Adrenal gland (tissue), 12 donors: ENCODE measurements around the gene NR5A2. TPM values are rescaled to one million over a fixed set of nuclear protein-coding genes. Genes with fewer than 3 reads are reported as not detected.

ENCODE experiments used
- DNase-seq, 7 donors: peaks; one replicate each; pipeline ENCODE4 v3.0.0-alpha.2; 2019 to 2020
- H3K27ac ChIP-seq, 5 donors: fragments of 200-600 bp; sonication (generic) in 4 of 5; 1 replicate in 3 of 5; 2 replicates in 2 of 5; pipeline versions ENCODE4 v1.5.1 to v1.8.0; 2016 to 2020; ENCODE audit warnings: mild to moderate bottlenecking in 1 of 5
- H3K27me3 ChIP-seq: fragments of 200-600 bp; 2 replicates; pipeline ENCODE4 v1.8.0; 2021
- H3K36me3 ChIP-seq, 2 donors: fragments of 200-600 bp; replicated peaks in 1 of 2; 1 replicate in 1 of 2; 2 replicates in 1 of 2; pipeline versions ENCODE4 v1.5.1 to v1.8.0; 2018 to 2022
- H3K4me1 ChIP-seq, 2 donors: fragments of 200-600 bp; replicated peaks in 1 of 2; 1 replicate in 1 of 2; 2 replicates in 1 of 2; pipeline versions ENCODE4 v1.5.1 to v1.8.0; 2018 to 2021
- H3K4me3 ChIP-seq, 4 donors: fragments of 200-600 bp; sonication (generic) in 3 of 4; one replicate each; pipeline ENCODE4 v1.5.1; 2016 to 2018
- H3K9me3 ChIP-seq, 3 donors: fragments of 200-600 bp; sonication (generic) in 1 of 3; replicated peaks in 1 of 3; 1 replicate in 2 of 3; 2 replicates in 1 of 3; pipeline versions ENCODE4 v1.5.1 to v1.8.0; 2016 to 2021
- CTCF ChIP-seq, 6 experiments: fragments of 450-650 bp in 4 of 6; fragments of 200-600 bp in 2 of 6; sonication (generic) in 1 of 6; IDR thresholded peaks; 1 replicate in 5 of 6; 2 replicates in 1 of 6; pipeline versions ENCODE4 v1.5.1 to v1.8.0; 2016 to 2021; ENCODE audit warnings: antibody characterized with exemption in 6 of 6, mild to moderate bottlenecking in 2 of 6, moderate library complexity in 1 of 6
- POLR2A ChIP-seq, 2 donors: fragments of 450-650 bp; IDR thresholded peaks; one replicate each; pipeline ENCODE4 v1.6.1; 2017; ENCODE audit warnings: antibody characterized with exemption in 2 of 2, mild to moderate bottlenecking in 2 of 2, moderate library complexity in 1 of 2
- WGBS, 4 donors: extraction: QIAGEN DNeasy Blood & Tissue Kit in 2 of 4; methylation state at CpG; one replicate each; pipeline versions ENCODE4 v1.1.5 to v1.1.7; 2013 to 2017; 5-methylcytosine and 5-hydroxymethylcytosine counted together
- intact Hi-C, 2 donors: fragments of 100-400 bp; cut with DNase I; formaldehyde crosslinking; loops; one replicate each; pipeline versions ENCODE4 v1.14.1 to v1.15.0; 2022 to 2023
- polyA plus RNA-seq, 3 donors: library from polyadenylated mRNA; stranded (reverse); fragments of 200-250 nt in 2 of 3; fragments of 350-450 nt in 1 of 3; fragmentation: Illumina TruSeq in 1 of 3; extraction: RNeasy Lipid Tissue Mini Kit (QIAGEN cat#74804) in 1 of 3; gene quantifications; one replicate each; pipeline ENCODE4 v1.2.3, GENCODE V29; 2013 to 2014
- total RNA-seq, 9 donors: library from RNA; depleted of rRNA in 4 of 9; stranded (reverse); fragments of >200 nt in 4 of 9; fragments of 120-200 nt in 1 of 9; fragmentation: NEBNext Ultra II Directional in 1 of 9; extraction: Animal tissue kit (Norgen Biotek cat#: 25700) in 1 of 9; gene quantifications; one replicate each; pipeline versions ENCODE4 v1.1.0 to v1.2.4, GENCODE V29; 2013 to 2023
- donor health status: healthy with polysubstance abuse.
- donor health status: Bipolar disorder and iron deficiency.
- donor health status: DM: yes; HTN: yes; CAD: no.
- donor health status: DM: no; HTN: no; CAD: no.
- donor health status: DM: no; HTN: no; CAD: no.
- donor health status: DM: yes; HTN: yes; CAD: no.

Gene NR5A2
- total and polyA plus RNA-seq, 12 donors, result 0.40 to 17.3 (median 0.94) TPM

GRCh38 chr1:200121421-200121820 lies 93.9 kb downstream of the NR5A2 start:
- intact Hi-C loops, result no loop called here
- DNase-seq, result no peak
- no peak overlapping the region for H3K27ac ChIP-seq
- TF ChIP-seq CTCF (IDR thresholded peaks at IDR 0.05) (no peak), POLR2A (IDR thresholded peaks at IDR 0.05) (no peak)
- no peaks in the 10 kb centered on the region for H3K4me1 ChIP-seq
- no peak overlapping the region for H3K4me3 ChIP-seq
- H3K36me3 ChIP-seq, result no peaks in the 10 kb centered on the region
- H3K27me3 ChIP-seq, result no peaks in the 10 kb centered on the region
- H3K9me3 ChIP-seq, result no peaks in the 10 kb centered on the region

- Histone ChIP-seq H3K9me3 (no peaks in the 10 kb centered on the region), H3K27ac (no peak overlapping the region), H3K27me3 (no peaks in the 10 kb centered on the region), H3K36me3 (no peaks in the 10 kb centered on the region), H3K4me3 (no peak overlapping the region), H3K4me1 (no peaks in the 10 kb centered on the region)
- no peak for DNase-seq
- WGBS, 4 donors, result 57 to 86% (median 63%) methylated on average over 1 of the region's 1 CpG
- intact Hi-C loops, result no loop called here
- TF ChIP-seq POLR2A (IDR thresholded peaks at IDR 0.05), result no peak
- TF ChIP-seq CTCF (IDR thresholded peaks at IDR 0.05), result no peak
Measured at GRCh38 chr1:200124309-200124708, 96.8 kb downstream of the NR5A2 start.

GRCh38 chr1:200128081-200128480 lies 100.6 kb downstream of the NR5A2 start:
- Histone ChIP-seq H3K4me3 (no peak overlapping the region), H3K27me3 (no peaks in the 10 kb centered on the region), H3K9me3 (no peaks in the 10 kb centered on the region), H3K27ac (no peak overlapping the region), H3K4me1 (peaks cover 0 to 8% of the 10 kb centered on the region in 2 donors), H3K36me3 (no peaks in the 10 kb centered on the region)
- intact Hi-C loops, result no loop called here
- no peak for TF ChIP-seq POLR2A (IDR thresholded peaks at IDR 0.05)
- no peak for TF ChIP-seq CTCF (IDR thresholded peaks at IDR 0.05)
- WGBS, 4 donors, result 83 to 86% (median 84%) methylated on average over 7 of the region's 7 CpGs
- no peak for DNase-seq

GRCh38 chr1:200128944-200129879 lies 101.7 kb downstream of the NR5A2 start:
- Histone ChIP-seq H3K27me3 (no peaks in the 10 kb centered on the region), H3K9me3 (no peaks in the 10 kb centered on the region), H3K36me3 (no peaks in the 10 kb centered on the region), H3K27ac (no peak overlapping the region), H3K4me1 (peaks cover 0 to 8% of the 10 kb centered on the region in 2 donors), H3K4me3 (no peak overlapping the region)
- WGBS, 4 donors, result 33 to 40% (median 38%) methylated on average over 5 of the region's 5 CpGs
- DNase-seq, result no peak
- intact Hi-C loops, result no loop called here
- TF ChIP-seq POLR2A (IDR thresholded peaks at IDR 0.05) (no peak), CTCF (IDR thresholded peaks at IDR 0.05) (no peak)
